Activated naive CD8-positive, alpha-beta T cell treated with anti-CD3 and anti-CD28 coated beads, Interleukin-2, amount 10 ng/mL, durations not matched to agents 7 days and 5 days (primary cell): ENCODE results near the gene MBIP. TPM values are rescaled to one million over a fixed set of nuclear protein-coding genes. Genes with fewer than 3 reads are reported as not detected.
"Not testable (repeated sequence)": the region's sequence is repeated elsewhere in the genome, so short reads cannot be mapped to it uniquely, and the experiment has no call there.

ENCODE experiments used
- ATAC-seq: fragments of 150-1000 bp; cut with Tn5 transposase; one replicate; pipeline ENCODE4 v1.10.0; 2021; ENCODE audit warnings: low read depth, moderate library complexity
- POLR2A ChIA-PET: fragments of 350-600 bp; sonication (Branson Sonifier 250); formaldehyde crosslinking; loops from one replicate; lab custom pipeline; 2021; ENCODE audit warnings: antibody characterized with exemption; lab: Charles Lee
- DNase-seq: peaks from one replicate; pipeline ENCODE4 v3.0.0; 2021
- H3K27ac Mint-ChIP-seq: one replicate; pipeline ENCODE4 v1.8.0; 2022; ENCODE audit warnings: mild to moderate bottlenecking, mixed read lengths
- H3K27me3 Mint-ChIP-seq: one replicate; pipeline ENCODE4 v1.8.0; 2022; ENCODE audit warnings: mild to moderate bottlenecking, moderate library complexity, mixed read lengths
- H3K36me3 Mint-ChIP-seq: one replicate; pipeline ENCODE4 v1.8.0; 2021; ENCODE audit warnings: mild to moderate bottlenecking, mixed read lengths
- H3K4me1 Mint-ChIP-seq: one replicate; pipeline ENCODE4 v1.8.0; 2021; ENCODE audit warnings: mixed read lengths
- H3K4me3 Mint-ChIP-seq: one replicate; pipeline ENCODE4 v1.8.0; 2022; ENCODE audit warnings: mild to moderate bottlenecking, moderate library complexity, mixed read lengths
- H3K9me3 Mint-ChIP-seq: one replicate; pipeline ENCODE4 v1.8.0; 2021; ENCODE audit warnings: mixed read lengths
- total RNA-seq, 2 experiments: library from RNA; stranded (reverse); gene quantifications; one replicate each; pipeline ENCODE4 v1.2.3, GENCODE V29; 2021

MBIP gene
- total RNA-seq, 2 experiments from 2014 or later = 21.1 to 24.5 TPM

GRCh38 chr14:36327573-36327972 lies 7.1 kb upstream of the MBIP start:
- H3K36me3 Mint-ChIP-seq, H3K27ac Mint-ChIP-seq, ATAC-seq, H3K4me1 Mint-ChIP-seq, DNase-seq, H3K4me3 Mint-ChIP-seq, H3K9me3 Mint-ChIP-seq, POLR2A ChIA-PET: not testable (repeated sequence)
- peaks cover 15% of the 10 kb centered on the region for H3K27me3 Mint-ChIP-seq

GRCh38 chr14:36325853-36326252 lies 5.4 kb upstream of the MBIP start:
- no peak overlapping the region for H3K27ac Mint-ChIP-seq
- H3K27me3 Mint-ChIP-seq = peaks cover 15% of the 10 kb centered on the region
- H3K9me3 Mint-ChIP-seq = no peaks in the 10 kb centered on the region
- POLR2A ChIA-PET = no interaction called here
- no peak for DNase-seq
- H3K4me1 Mint-ChIP-seq = peaks cover under 1% of the 10 kb centered on the region
- no peaks in the 10 kb centered on the region for H3K36me3 Mint-ChIP-seq
- no peak for ATAC-seq
- H3K4me3 Mint-ChIP-seq = no peak overlapping the region

- peaks cover 4% of the 10 kb centered on the region for H3K4me1 Mint-ChIP-seq
- H3K9me3 Mint-ChIP-seq = no peaks in the 10 kb centered on the region
- H3K27ac Mint-ChIP-seq = no peak overlapping the region
- ATAC-seq (no peak), DNase-seq (no peak)
- no peak overlapping the region for H3K4me3 Mint-ChIP-seq
- H3K27me3 Mint-ChIP-seq = peaks cover 15% of the 10 kb centered on the region
- peaks cover 3% of the 10 kb centered on the region for H3K36me3 Mint-ChIP-seq
- POLR2A ChIA-PET = no interaction called here
Measured at GRCh38 chr14:36324897-36325296, 4.5 kb upstream of the MBIP start.

- H3K4me1 Mint-ChIP-seq = peaks cover 14% of the 10 kb centered on the region
- H3K4me3 Mint-ChIP-seq = peak overlapping the region; percentile 89
- ATAC-seq (no peak), DNase-seq (no peak)
- H3K27me3 Mint-ChIP-seq = peaks cover 5% of the 10 kb centered on the region
- H3K27ac Mint-ChIP-seq = peak overlapping the region; percentile 91
- H3K9me3 Mint-ChIP-seq = no peaks in the 10 kb centered on the region
- H3K36me3 Mint-ChIP-seq = peaks cover 5% of the 10 kb centered on the region
- POLR2A ChIA-PET = interaction anchor here (0.6 kb wide), 2 partner anchors 150 to 218 kb away, joined by 3 to 4 read pairs; no protein-coding TSS in a partner anchor
Measured at GRCh38 chr14:36320897-36321381, 502 bp upstream of the MBIP start.

DNA sequence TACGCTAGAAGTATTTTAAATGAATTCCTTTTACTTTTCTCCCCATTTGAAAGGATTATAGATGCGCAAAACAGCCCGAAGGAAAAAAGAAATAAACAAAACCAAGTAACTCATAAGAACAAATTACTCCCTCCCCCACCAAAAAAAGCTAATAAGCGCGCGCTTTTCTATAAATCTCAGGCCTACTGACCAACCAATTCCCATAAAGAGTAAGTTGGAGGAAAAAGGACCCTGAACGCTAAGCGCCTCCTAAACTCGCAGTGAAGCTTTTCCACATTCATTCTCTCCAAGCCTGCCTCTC lies 588 bp downstream of the MBIP start:
- Mint-ChIP-seq H3K27me3 (peaks cover 3% of the 10 kb centered on the region), H3K9me3 (no peaks in the 10 kb centered on the region), H3K27ac (peak overlapping the region; percentile 91), H3K4me3 (peak overlapping the region; percentile 89), H3K4me1 (peaks cover 16% of the 10 kb centered on the region), H3K36me3 (peaks cover 5% of the 10 kb centered on the region)
- POLR2A ChIA-PET = no interaction called here
- DNase-seq (no peak), ATAC-seq (no peak)

- peaks cover 16% of the 10 kb centered on the region for H3K4me1 Mint-ChIP-seq
- ATAC-seq = no peak
- POLR2A ChIA-PET = no interaction called here
- H3K36me3 Mint-ChIP-seq = peaks cover 11% of the 10 kb centered on the region
- no peak for DNase-seq
- H3K27ac Mint-ChIP-seq = no peak overlapping the region
- no peaks in the 10 kb centered on the region for H3K9me3 Mint-ChIP-seq
- no peak overlapping the region for H3K4me3 Mint-ChIP-seq
- peaks cover 3% of the 10 kb centered on the region for H3K27me3 Mint-ChIP-seq
Measured at GRCh38 chr14:36317650-36318049, 2.8 kb downstream of the MBIP start.

DNA sequence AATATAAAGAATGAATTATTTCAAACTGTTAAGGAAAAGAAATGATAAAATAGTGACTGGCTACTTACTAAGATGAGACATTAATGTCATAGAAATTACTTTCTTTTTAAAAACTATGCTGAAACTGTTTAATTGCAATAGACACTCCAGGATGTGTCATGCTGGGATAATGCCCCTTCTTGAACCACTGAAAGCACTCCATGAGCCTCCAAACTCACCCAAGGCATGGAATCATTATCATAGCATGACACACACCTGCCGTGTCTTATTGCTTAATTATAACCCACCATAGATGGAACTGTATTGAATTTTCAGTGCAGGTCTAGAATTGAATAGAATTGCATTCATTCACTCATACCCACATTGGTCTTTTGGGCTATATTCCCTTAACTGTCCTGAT lies 4.3 kb downstream of the MBIP start:
- no peak for ATAC-seq
- no peak overlapping the region for H3K27ac Mint-ChIP-seq
- H3K27me3 Mint-ChIP-seq = peaks cover 3% of the 10 kb centered on the region
- POLR2A ChIA-PET = no interaction called here
- H3K4me1 Mint-ChIP-seq = peaks cover 16% of the 10 kb centered on the region
- peaks cover 13% of the 10 kb centered on the region for H3K36me3 Mint-ChIP-seq
- no peaks in the 10 kb centered on the region for H3K9me3 Mint-ChIP-seq
- H3K4me3 Mint-ChIP-seq = no peak overlapping the region
- no peak for DNase-seq

DNA sequence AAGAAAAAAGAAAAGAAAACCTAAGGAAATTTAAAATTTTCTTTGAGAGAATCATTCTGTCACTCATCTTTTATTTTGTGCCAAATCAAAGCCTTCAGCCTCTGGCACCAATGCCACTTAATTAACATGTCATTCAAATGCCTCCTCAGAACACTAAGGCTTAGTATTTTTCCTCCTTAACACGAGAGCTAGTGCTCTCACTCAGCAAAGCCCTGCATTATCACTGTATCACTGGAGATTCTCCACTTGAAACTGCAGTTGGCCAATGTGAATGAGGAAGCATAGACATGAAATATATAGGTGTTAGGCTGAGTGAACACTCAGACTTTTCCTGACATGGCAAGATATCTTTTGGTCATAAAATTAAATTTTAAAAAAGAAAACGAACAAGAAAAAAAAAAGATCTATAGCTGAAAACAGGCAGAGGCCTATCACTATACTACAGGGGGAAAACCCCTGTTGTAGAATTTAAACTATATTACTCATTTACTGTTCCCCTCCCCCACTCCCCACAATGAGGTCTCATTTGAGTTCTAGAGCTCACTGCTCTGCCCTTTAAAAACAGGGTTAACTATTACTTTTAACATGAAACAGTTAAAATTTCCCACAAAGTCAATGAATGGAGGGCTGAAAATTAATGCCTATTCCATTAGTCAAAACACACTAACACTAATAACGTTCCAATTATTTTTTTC lies 5.1 kb downstream of the MBIP start:
- Mint-ChIP-seq H3K4me1 (peaks cover 12% of the 10 kb centered on the region), H3K36me3 (peaks cover 18% of the 10 kb centered on the region), H3K4me3 (no peak overlapping the region), H3K27ac (no peak overlapping the region), H3K27me3 (no peaks in the 10 kb centered on the region), H3K9me3 (no peaks in the 10 kb centered on the region)
- POLR2A ChIA-PET = no interaction called here
- DNase-seq = no peak
- no peak for ATAC-seq

GRCh38 chr14:36313898-36314297 lies 6.5 kb downstream of the MBIP start:
- H3K9me3 Mint-ChIP-seq = no peaks in the 10 kb centered on the region
- H3K4me3 Mint-ChIP-seq = no peak overlapping the region
- H3K4me1 Mint-ChIP-seq = peaks cover 8% of the 10 kb centered on the region
- POLR2A ChIA-PET = no interaction called here
- no peak for DNase-seq
- no peak for ATAC-seq
- peaks cover 17% of the 10 kb centered on the region for H3K36me3 Mint-ChIP-seq
- H3K27me3 Mint-ChIP-seq = no peaks in the 10 kb centered on the region
- H3K27ac Mint-ChIP-seq = no peak overlapping the region

GRCh38 chr14:36313206-36313605 lies 7.2 kb downstream of the MBIP start:
- Mint-ChIP-seq H3K27me3 (no peaks in the 10 kb centered on the region), H3K4me1 (peaks cover 6% of the 10 kb centered on the region), H3K9me3 (no peaks in the 10 kb centered on the region), H3K4me3 (no peak overlapping the region), H3K27ac (no peak overlapping the region), H3K36me3 (peaks cover 22% of the 10 kb centered on the region)
- POLR2A ChIA-PET = no interaction called here
- DNase-seq = no peak
- ATAC-seq = no peak

DNA sequence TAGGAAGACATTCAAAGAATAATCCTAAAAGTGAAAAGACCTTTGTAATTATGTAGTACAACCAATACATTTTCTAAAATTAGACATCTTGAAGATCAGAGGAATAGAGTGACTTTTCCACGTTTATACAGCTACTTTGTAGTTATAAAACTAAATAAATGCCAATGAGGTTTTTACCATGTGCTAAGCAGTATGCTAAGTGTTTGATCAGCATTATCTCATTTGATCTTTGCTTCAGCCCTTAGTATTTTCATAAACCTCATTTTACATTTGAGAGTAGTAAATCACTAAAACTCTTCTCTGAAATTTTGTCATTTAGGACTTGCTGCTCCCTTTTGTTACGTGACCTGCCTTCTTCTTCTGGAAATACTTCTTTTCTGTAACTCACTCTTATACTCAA lies 13.6 kb downstream of the MBIP start:
- POLR2A ChIA-PET = no interaction called here
- ATAC-seq (no peak), DNase-seq (no peak)
- H3K27ac Mint-ChIP-seq = no peak overlapping the region
- H3K9me3 Mint-ChIP-seq = no peaks in the 10 kb centered on the region
- H3K36me3 Mint-ChIP-seq = peaks cover 42% of the 10 kb centered on the region
- H3K27me3 Mint-ChIP-seq = no peaks in the 10 kb centered on the region
- no peak overlapping the region for H3K4me3 Mint-ChIP-seq
- H3K4me1 Mint-ChIP-seq = no peaks in the 10 kb centered on the region

- Mint-ChIP-seq H3K4me1 (no peaks in the 10 kb centered on the region), H3K4me3 (no peak overlapping the region), H3K9me3 (no peaks in the 10 kb centered on the region), H3K27me3 (no peaks in the 10 kb centered on the region), H3K27ac (no peak overlapping the region), H3K36me3 (peaks cover 32% of the 10 kb centered on the region)
- no peak for ATAC-seq
- DNase-seq = no peak
- POLR2A ChIA-PET = no interaction called here
Measured at GRCh38 chr14:36304895-36305294, 15.5 kb downstream of the MBIP start.

GRCh38 chr14:36303960-36304359 lies 16.5 kb downstream of the MBIP start:
- no peaks in the 10 kb centered on the region for H3K27me3 Mint-ChIP-seq
- no peak overlapping the region for H3K27ac Mint-ChIP-seq
- DNase-seq (no peak), ATAC-seq (no peak)
- H3K9me3 Mint-ChIP-seq = no peaks in the 10 kb centered on the region
- no peaks in the 10 kb centered on the region for H3K4me1 Mint-ChIP-seq
- no peak overlapping the region for H3K4me3 Mint-ChIP-seq
- POLR2A ChIA-PET = no interaction called here
- peaks cover 36% of the 10 kb centered on the region for H3K36me3 Mint-ChIP-seq

DNA sequence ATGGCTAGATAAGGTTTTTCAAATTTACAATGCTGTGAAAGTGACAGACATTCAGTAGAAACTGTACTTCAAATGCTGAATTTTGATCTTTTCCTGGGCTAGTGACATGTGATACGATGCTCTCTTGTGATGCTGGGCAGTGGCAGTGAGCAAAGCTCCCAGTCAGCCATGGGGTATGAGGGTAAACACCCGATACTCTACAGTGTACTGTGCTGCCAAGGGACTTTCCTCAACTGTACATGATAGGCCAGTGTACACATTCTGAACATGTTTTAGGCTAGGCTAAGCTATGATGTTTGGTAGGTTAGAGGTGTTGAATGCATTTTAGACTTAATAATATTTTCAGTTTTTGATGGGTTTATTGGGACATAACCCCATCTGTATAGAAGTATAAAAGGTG lies 17.6 kb downstream of the MBIP start:
- Mint-ChIP-seq H3K4me3 (no peak overlapping the region), H3K4me1 (no peaks in the 10 kb centered on the region), H3K36me3 (peaks cover 40% of the 10 kb centered on the region), H3K27me3 (no peaks in the 10 kb centered on the region), H3K9me3 (no peaks in the 10 kb centered on the region), H3K27ac (no peak overlapping the region)
- POLR2A ChIA-PET = no interaction called here
- ATAC-seq (no peak), DNase-seq (no peak)
